Kasumi-1 (cell line): Measurements from ENCODE around the gene EPB41L1.
A peak's percentile ranks its signal among the peaks of the same experiment; 100 is the strongest.

Experiments used
- DNase-seq, 2 experiments: peaks; one replicate each; lab custom pipeline; 2025; lab: John Stamatoyannopoulos, UW

EPB41L1 gene

GRCh38 chr20:36154700-36155628 lies at the start of gene EPB41L1:
Gene EPB41L1, plus strand, starts transcription at chr20:36154740. Its CDS starts 19,038 bp downstream, at chr20:36173778.
- DNase-seq, result no peak

- no peak for DNase-seq
These were observed 49.7 kb upstream of the EPB41L1 start for GRCh38 chr20:36104856-36105255.

GRCh38 chr20:36105711-36106226 lies 48.8 kb upstream of the EPB41L1 start:
- no peak for DNase-seq

- no peak for DNase-seq
These were observed 47.9 kb upstream of the EPB41L1 start for GRCh38 chr20:36106606-36107005.

GRCh38 chr20:36107881-36108280 lies 46.7 kb upstream of the EPB41L1 start:
- no peak for DNase-seq

GRCh38 chr20:36109251-36109947 lies 45.1 kb upstream of the EPB41L1 start:
- no peak for DNase-seq

GRCh38 chr20:36110994-36111393 lies 43.5 kb upstream of the EPB41L1 start:
- DNase-seq, result peak; percentile 42 to 53

GRCh38 chr20:36112112-36112511 lies 42.4 kb upstream of the EPB41L1 start:
- no peak for DNase-seq

GRCh38 chr20:36113036-36113435 lies 41.5 kb upstream of the EPB41L1 start:
- DNase-seq, result no peak

- peak; percentile 86 to 88 for DNase-seq
These were observed 40.8 kb upstream of the EPB41L1 start for GRCh38 chr20:36113566-36114250.

GRCh38 chr20:36114707-36115106 lies 39.8 kb upstream of the EPB41L1 start:
- DNase-seq, result peak in 1 of 2 experiments; percentile 18

GRCh38 chr20:36115925-36116324 lies 38.6 kb upstream of the EPB41L1 start:
- no peak for DNase-seq

GRCh38 chr20:36116807-36117441 lies 37.6 kb upstream of the EPB41L1 start:
- no peak for DNase-seq

- DNase-seq, result peak in 1 of 2 experiments; percentile 17
These were observed 36.9 kb upstream of the EPB41L1 start for GRCh38 chr20:36117638-36118037.

GRCh38 chr20:36118371-36118770 lies 36.2 kb upstream of the EPB41L1 start:
- DNase-seq, result no peak

GRCh38 chr20:36119537-36119936 lies 35.0 kb upstream of the EPB41L1 start:
- DNase-seq, result no peak

- no peak for DNase-seq
These were observed 34.3 kb upstream of the EPB41L1 start for GRCh38 chr20:36120241-36120640.

- DNase-seq, result no peak
These were observed 33.5 kb upstream of the EPB41L1 start for GRCh38 chr20:36120991-36121390.

GRCh38 chr20:36121981-36122930 lies 32.3 kb upstream of the EPB41L1 start:
- no peak for DNase-seq

- no peak for DNase-seq
These were observed 31.6 kb upstream of the EPB41L1 start for GRCh38 chr20:36122931-36123288.

- no peak for DNase-seq
These were observed 29.4 kb upstream of the EPB41L1 start for GRCh38 chr20:36125097-36125496.
